Glutamatergic neuron (in vitro differentiated cells): ENCODE measurements around the gene MATK. TPM values are rescaled to one million over a fixed set of nuclear protein-coding genes. Genes with fewer than 3 reads are reported as not detected.
"Not testable (repeated sequence)": the region's sequence is repeated elsewhere in the genome, so short reads cannot be mapped to it uniquely, and the experiment has no call there.

Source experiments
- DNase-seq: peaks from one replicate; pipeline ENCODE4 v3.0.0; 2022
- H3K27ac Mint-ChIP-seq: one replicate; pipeline ENCODE4 v1.8.0; 2020; ENCODE audit warnings: mild to moderate bottlenecking, mixed read lengths, inconsistent platforms; ENCODE audit not compliant: unreplicated experiment
- H3K27me3 Mint-ChIP-seq: one replicate; pipeline ENCODE4 v1.8.0; 2020; ENCODE audit warnings: mild to moderate bottlenecking, moderate library complexity, mixed read lengths, inconsistent platforms; ENCODE audit not compliant: unreplicated experiment
- H3K36me3 Mint-ChIP-seq: one replicate; pipeline ENCODE4 v1.8.0; 2020; ENCODE audit warnings: mild to moderate bottlenecking, mixed read lengths, inconsistent platforms; ENCODE audit not compliant: unreplicated experiment
- H3K4me1 Mint-ChIP-seq: one replicate; pipeline ENCODE4 v1.8.0; 2020; ENCODE audit warnings: mild to moderate bottlenecking, low read depth, mixed read lengths, inconsistent platforms; ENCODE audit not compliant: unreplicated experiment
- H3K4me3 Mint-ChIP-seq: one replicate; pipeline ENCODE4 v1.8.0; 2020; ENCODE audit warnings: mild to moderate bottlenecking, mixed read lengths, inconsistent platforms; ENCODE audit not compliant: unreplicated experiment
- H3K9me3 Mint-ChIP-seq: one replicate; pipeline ENCODE4 v1.8.0; 2020; ENCODE audit warnings: mild to moderate bottlenecking, moderate library complexity, mixed read lengths, inconsistent platforms; ENCODE audit not compliant: unreplicated experiment
- CTCF ChIP-seq: fragments of 200-600 bp; sonication (generic); IDR thresholded peaks from one replicate; pipeline ENCODE4 v1.5.0; 2021; ENCODE audit not compliant: partially characterized antibody, unreplicated experiment
- total RNA-seq: library from RNA; stranded (reverse); fragmentation: NEBNext Ultra II Directional; extraction: Animal tissue kit (Norgen Biotek cat#: 25700); gene quantifications from one replicate; pipeline ENCODE4 v1.2.1, GENCODE V29; 2021; ENCODE audit not compliant: unreplicated experiment

MATK gene
- total RNA-seq, 1 donor from 2014 or later: not detected

- Mint-ChIP-seq H3K9me3 (peaks cover 11% of the 10 kb centered on the region), H3K36me3 (no peaks in the 10 kb centered on the region), H3K27ac (peak overlapping the region; percentile 22), H3K27me3 (peaks cover 10% of the 10 kb centered on the region), H3K4me1 (no peaks in the 10 kb centered on the region), H3K4me3 (no peak overlapping the region)
- TF ChIP-seq CTCF: no peak
- no peak for DNase-seq
These were observed 19.7 kb downstream of the MATK start for GRCh38 chr19:3766520-3766919.

GRCh38 chr19:3765757-3766156 lies 20.4 kb downstream of the MATK start:
- H3K27me3 Mint-ChIP-seq, H3K27ac Mint-ChIP-seq: not testable (repeated sequence)

GRCh38 chr19:3765121-3765520 lies 21.1 kb downstream of the MATK start:
- Mint-ChIP-seq H3K4me1 (no peaks in the 10 kb centered on the region), H3K27me3 (peaks cover 9% of the 10 kb centered on the region), H3K36me3 (no peaks in the 10 kb centered on the region), H3K9me3 (peaks cover 15% of the 10 kb centered on the region), H3K27ac (no peak overlapping the region), H3K4me3 (no peak overlapping the region)
- DNase-seq: no peak
- TF ChIP-seq CTCF: no peak

More at GRCh38 chr19:3765757-3766156, 20.4 kb downstream of the MATK start:
- not testable (repeated sequence) for H3K4me3 Mint-ChIP-seq, H3K36me3 Mint-ChIP-seq, DNase-seq, H3K4me1 Mint-ChIP-seq
- H3K9me3 Mint-ChIP-seq: peaks cover 15% of the 10 kb centered on the region

- TF ChIP-seq CTCF: no peak
- peaks cover 15% of the 10 kb centered on the region for H3K9me3 Mint-ChIP-seq
- no peaks in the 10 kb centered on the region for H3K36me3 Mint-ChIP-seq
- H3K4me3 Mint-ChIP-seq: peak within 1 kb of the TSS; percentile 99
- H3K27ac Mint-ChIP-seq: peak within 1 kb of the TSS; percentile 98
- H3K27me3 Mint-ChIP-seq: peaks cover 9% of the 10 kb centered on the region
- H3K4me1 Mint-ChIP-seq: no peaks in the 10 kb centered on the region
- peak; percentile 100 for DNase-seq
These were observed 23.4 kb downstream of the MATK start, which contains the start of gene MRPL54 for GRCh38 chr19:3762501-3763459. Gene MRPL54, plus strand, starts transcription at chr19:3762682. Its CDS starts 19 bp downstream, at chr19:3762701.

GRCh38 chr19:3762130-3762473 lies 24.1 kb downstream of the MATK start:
- DNase-seq: no peak
- Mint-ChIP-seq H3K27ac (peak overlapping the region; percentile 88), H3K9me3 (peaks cover 15% of the 10 kb centered on the region), H3K4me3 (peak overlapping the region; percentile 99), H3K27me3 (peaks cover 9% of the 10 kb centered on the region), H3K4me1 (no peaks in the 10 kb centered on the region), H3K36me3 (no peaks in the 10 kb centered on the region)
- TF ChIP-seq CTCF: no peak
